ENCODE measurements around the gene ZSCAN23. TPM values are rescaled to one million over a fixed set of nuclear protein-coding genes. Genes with fewer than 3 reads are reported as not detected.
A peak's percentile ranks its signal among the peaks of the same experiment; 100 is the strongest.
"Not testable (repeated sequence)": the region's sequence is repeated elsewhere in the genome, so short reads cannot be mapped to it uniquely, and the experiment has no call there.

Gene ZSCAN23
- polyA plus RNA-seq, 4 donors = 0.91 to 3.5 TPM; not detected in 2

GRCh38 chr6:28485482-28485881 is 42.2 kb upstream of the ZSCAN23 start:
- Histone ChIP-seq H3K36me3 (ENCODE audit: control insufficient read depth in 3 of 3, insufficient read depth in 2 of 3, low read depth in 1 of 3, low read length in 3 of 3) (no peaks in the 10 kb centered on the region), H3K4me3 (ENCODE audit: low read depth in 1 of 3, low read length in 3 of 3) (no peak overlapping the region), H3K27me3 (ENCODE audit: control insufficient read depth in 3 of 3, insufficient read depth in 3 of 3, low read length in 3 of 3) (peaks cover 0 to 33% (median 18%) of the 10 kb centered on the region in 3 donors), H3K27ac (ENCODE audit: low read depth in 1 of 3, low read length in 2 of 3) (no peak overlapping the region), H3K9me3 (ENCODE audit: control insufficient read depth in 2 of 2, insufficient read depth in 1 of 2, low read depth in 1 of 2, low read length in 1 of 2) (no peaks in the 10 kb centered on the region), H3K4me1 (ENCODE audit: control insufficient read depth in 3 of 3, insufficient read depth in 2 of 3, low read depth in 1 of 3, low read length in 2 of 3) (no peaks in the 10 kb centered on the region)
- DNase-seq (no peak), FAIRE-seq (no peak)
- WGBS, 3 donors = 86 to 97% (median 87%) methylated on average over 3 of the region's 3 CpGs

- H3K9me3 ChIP-seq (ENCODE audit: control insufficient read depth in 2 of 2, insufficient read depth in 1 of 2, low read depth in 1 of 2, low read length in 1 of 2) = no peaks in the 10 kb centered on the region
- WGBS, 3 donors = 65 to 70% (median 68%) methylated on average over 9 of the region's 9 CpGs
- H3K4me1 ChIP-seq (ENCODE audit: control insufficient read depth in 3 of 3, insufficient read depth in 2 of 3, low read depth in 1 of 3, low read length in 2 of 3) = no peaks in the 10 kb centered on the region
- no peak for FAIRE-seq
- H3K36me3 ChIP-seq (ENCODE audit: control insufficient read depth in 3 of 3, insufficient read depth in 2 of 3, low read depth in 1 of 3, low read length in 3 of 3) = no peaks in the 10 kb centered on the region
- H3K4me3 ChIP-seq (ENCODE audit: low read depth in 1 of 3, low read length in 3 of 3) = no peak overlapping the region
- H3K27me3 ChIP-seq (ENCODE audit: control insufficient read depth in 3 of 3, insufficient read depth in 3 of 3, low read length in 3 of 3) = peaks cover 0 to 44% (median 23%) of the 10 kb centered on the region in 3 donors
- no peak overlapping the region for H3K27ac ChIP-seq (ENCODE audit: low read depth in 1 of 3, low read length in 2 of 3)
- no peak for DNase-seq
These were observed 37.1 kb upstream of the ZSCAN23 start for GRCh38 chr6:28480253-28480932.

GRCh38 chr6:28478518-28478917 is 35.2 kb upstream of the ZSCAN23 start:
- peaks cover 0 to 54% (median 23%) of the 10 kb centered on the region in 3 donors for H3K27me3 ChIP-seq (ENCODE audit: control insufficient read depth in 3 of 3, insufficient read depth in 3 of 3, low read length in 3 of 3)
- H3K4me3 ChIP-seq (ENCODE audit: low read depth in 1 of 3, low read length in 3 of 3) = no peak overlapping the region
- H3K4me1 ChIP-seq (ENCODE audit: control insufficient read depth in 3 of 3, insufficient read depth in 2 of 3, low read depth in 1 of 3, low read length in 2 of 3) = no peaks in the 10 kb centered on the region
- no peak overlapping the region for H3K27ac ChIP-seq (ENCODE audit: low read depth in 1 of 3, low read length in 2 of 3)
- no peak for DNase-seq
- no peaks in the 10 kb centered on the region for H3K36me3 ChIP-seq (ENCODE audit: control insufficient read depth in 3 of 3, insufficient read depth in 2 of 3, low read depth in 1 of 3, low read length in 3 of 3)
- FAIRE-seq = no peak
- H3K9me3 ChIP-seq (ENCODE audit: control insufficient read depth in 2 of 2, insufficient read depth in 1 of 2, low read depth in 1 of 2, low read length in 1 of 2) = no peaks in the 10 kb centered on the region
- 52 to 65% (median 55%) methylated on average over 12 of the region's 12 CpGs for WGBS, 3 donors

- H3K27me3 ChIP-seq (ENCODE audit: control insufficient read depth in 3 of 3, insufficient read depth in 3 of 3, low read length in 3 of 3) = peaks cover 0 to 33% (median 15%) of the 10 kb centered on the region in 3 donors
- WGBS, 3 donors = 6 to 13% (median 11%) methylated on average over 18 of the region's 18 CpGs
- DNase-seq (peak in 1 of 2 donors; percentile 36), FAIRE-seq (no peak)
- H3K9me3 ChIP-seq (ENCODE audit: control insufficient read depth in 2 of 2, insufficient read depth in 1 of 2, low read depth in 1 of 2, low read length in 1 of 2) = no peaks in the 10 kb centered on the region
- no peak overlapping the region for H3K4me3 ChIP-seq (ENCODE audit: low read depth in 1 of 3, low read length in 3 of 3)
- no peaks in the 10 kb centered on the region for H3K36me3 ChIP-seq (ENCODE audit: control insufficient read depth in 3 of 3, insufficient read depth in 2 of 3, low read depth in 1 of 3, low read length in 3 of 3)
- H3K4me1 ChIP-seq (ENCODE audit: control insufficient read depth in 3 of 3, insufficient read depth in 2 of 3, low read depth in 1 of 3, low read length in 2 of 3) = no peaks in the 10 kb centered on the region
- no peak overlapping the region for H3K27ac ChIP-seq (ENCODE audit: low read depth in 1 of 3, low read length in 2 of 3)
These were observed 31.3 kb upstream of the ZSCAN23 start for GRCh38 chr6:28474441-28475219.

- H3K27me3 ChIP-seq (ENCODE audit: control insufficient read depth in 3 of 3, insufficient read depth in 3 of 3, low read length in 3 of 3); H3K4me3 ChIP-seq (ENCODE audit: low read depth in 1 of 3, low read length in 3 of 3); H3K27ac ChIP-seq (ENCODE audit: low read depth in 1 of 3, low read length in 2 of 3); H3K36me3 ChIP-seq (ENCODE audit: control insufficient read depth in 3 of 3, insufficient read depth in 2 of 3, low read depth in 1 of 3, low read length in 3 of 3); DNase-seq; H3K4me1 ChIP-seq (ENCODE audit: control insufficient read depth in 3 of 3, insufficient read depth in 2 of 3, low read depth in 1 of 3, low read length in 2 of 3); H3K9me3 ChIP-seq (ENCODE audit: control insufficient read depth in 2 of 2, insufficient read depth in 1 of 2, low read depth in 1 of 2, low read length in 1 of 2); FAIRE-seq: not testable (repeated sequence)
- WGBS, 3 donors = 91 to 96% (median 96%) methylated on average over 31 to 45 of the region's 45 CpGs
These were observed 26.0 kb upstream of the ZSCAN23 start for GRCh38 chr6:28469153-28469745.

GRCh38 chr6:28468056-28468455 is 24.8 kb upstream of the ZSCAN23 start:
- Histone ChIP-seq H3K27ac (ENCODE audit: low read depth in 1 of 3, low read length in 2 of 3) (no peak overlapping the region), H3K4me3 (ENCODE audit: low read depth in 1 of 3, low read length in 3 of 3) (no peak overlapping the region), H3K4me1 (ENCODE audit: control insufficient read depth in 3 of 3, insufficient read depth in 2 of 3, low read depth in 1 of 3, low read length in 2 of 3) (no peaks in the 10 kb centered on the region), H3K27me3 (ENCODE audit: control insufficient read depth in 3 of 3, insufficient read depth in 3 of 3, low read length in 3 of 3) (peaks cover 0 to 7% (median 2%) of the 10 kb centered on the region in 3 donors), H3K36me3 (ENCODE audit: control insufficient read depth in 3 of 3, insufficient read depth in 2 of 3, low read depth in 1 of 3, low read length in 3 of 3) (no peaks in the 10 kb centered on the region), H3K9me3 (ENCODE audit: control insufficient read depth in 2 of 2, insufficient read depth in 1 of 2, low read depth in 1 of 2, low read length in 1 of 2) (no peaks in the 10 kb centered on the region)
- no peak for DNase-seq
- 76 to 88% (median 79%) methylated on average over 7 of the region's 7 CpGs for WGBS, 3 donors
- FAIRE-seq = no peak

GRCh38 chr6:28462401-28462800 is 19.1 kb upstream of the ZSCAN23 start:
- Histone ChIP-seq H3K36me3 (ENCODE audit: control insufficient read depth in 3 of 3, insufficient read depth in 2 of 3, low read depth in 1 of 3, low read length in 3 of 3) (no peaks in the 10 kb centered on the region), H3K27ac (ENCODE audit: low read depth in 1 of 3, low read length in 2 of 3) (no peak overlapping the region), H3K4me3 (ENCODE audit: low read depth in 1 of 3, low read length in 3 of 3) (no peak overlapping the region), H3K9me3 (ENCODE audit: control insufficient read depth in 2 of 2, insufficient read depth in 1 of 2, low read depth in 1 of 2, low read length in 1 of 2) (no peaks in the 10 kb centered on the region), H3K4me1 (ENCODE audit: control insufficient read depth in 3 of 3, insufficient read depth in 2 of 3, low read depth in 1 of 3, low read length in 2 of 3) (no peaks in the 10 kb centered on the region), H3K27me3 (ENCODE audit: control insufficient read depth in 3 of 3, insufficient read depth in 3 of 3, low read length in 3 of 3) (peaks cover 0 to 12% (median 10%) of the 10 kb centered on the region in 3 donors)
- FAIRE-seq (no peak), DNase-seq (no peak)
- WGBS, 3 donors = 44 to 53% (median 51%) methylated on average over 2 of the region's 2 CpGs

- Histone ChIP-seq H3K4me1 (ENCODE audit: control insufficient read depth in 3 of 3, insufficient read depth in 2 of 3, low read depth in 1 of 3, low read length in 2 of 3) (no peaks in the 10 kb centered on the region), H3K27me3 (ENCODE audit: control insufficient read depth in 3 of 3, insufficient read depth in 3 of 3, low read length in 3 of 3) (peaks cover 0 to 13% (median 10%) of the 10 kb centered on the region in 3 donors), H3K27ac (ENCODE audit: low read depth in 1 of 3, low read length in 2 of 3) (no peak overlapping the region), H3K36me3 (ENCODE audit: control insufficient read depth in 3 of 3, insufficient read depth in 2 of 3, low read depth in 1 of 3, low read length in 3 of 3) (no peaks in the 10 kb centered on the region), H3K4me3 (ENCODE audit: low read depth in 1 of 3, low read length in 3 of 3) (no peak overlapping the region), H3K9me3 (ENCODE audit: control insufficient read depth in 2 of 2, insufficient read depth in 1 of 2, low read depth in 1 of 2, low read length in 1 of 2) (no peaks in the 10 kb centered on the region)
- no peak for DNase-seq
- 41 to 65% (median 45%) methylated on average over 1 of the region's 1 CpG for WGBS, 3 donors
- no peak for FAIRE-seq
These were observed 15.3 kb upstream of the ZSCAN23 start for GRCh38 chr6:28458568-28458967.
